HCT116 (cell line): ENCODE data around the gene PIGQ.

ENCODE experiments used
- CTCF ChIP-seq, 3 experiments: fragments of 200-600 bp in 1 of 3; sonication (generic) in 1 of 3; IDR thresholded peaks in 2 of 3; conservative IDR thresholded peaks in 1 of 3; 2 replicates each; pipeline ENCODE4 v1.5.1; 2012 to 2017; ENCODE audit warnings: low read depth in 2 of 3, low read length in 2 of 3, antibody characterized with exemption in 1 of 3, borderline replicate concordance in 1 of 3, control low read depth in 1 of 3, mild to moderate bottlenecking in 1 of 3, mixed read lengths in 1 of 3, mixed run types in 1 of 3, moderate library complexity in 1 of 3; ENCODE audit not compliant: insufficient read depth in 1 of 3
- ELF1 ChIP-seq: IDR thresholded peaks from 2 replicates; pipeline ENCODE4 v1.6.1; 2012; ENCODE audit warnings: low read depth, borderline replicate concordance
- EZH2 ChIP-seq: fragments of 200-600 bp; sonication (generic); IDR thresholded peaks from 2 replicates; pipeline ENCODE4 v1.6.1; 2017; ENCODE audit warnings: antibody characterized with exemption, mixed run types
- EZH2phosphoT487 ChIP-seq: fragments of 200-600 bp; IDR thresholded peaks from 2 replicates; pipeline ENCODE4 v1.6.1; 2018; ENCODE audit warnings: antibody characterized with exemption, borderline replicate concordance
- POLR2A ChIP-seq: IDR thresholded peaks from 2 replicates; pipeline ENCODE4 v1.7.0; 2011; ENCODE audit warnings: borderline replicate concordance; ENCODE audit not compliant: insufficient read depth, insufficient read length; ENCODE audit errors: extremely low read depth
- POLR2AphosphoS5 ChIP-seq: IDR thresholded peaks from 2 replicates; pipeline ENCODE4 v1.6.1; 2011; ENCODE audit warnings: mild to moderate bottlenecking, low read depth, low read length, moderate library complexity
- RAD21 ChIP-seq: IDR thresholded peaks from 2 replicates; pipeline ENCODE4 v1.6.1; 2012; ENCODE audit warnings: low read depth, mild to moderate bottlenecking
- TCF7L2 ChIP-seq: IDR thresholded peaks from 2 replicates; pipeline ENCODE4 v1.7.0; 2011; ENCODE audit warnings: borderline replicate concordance, inconsistent platforms; ENCODE audit not compliant: insufficient read depth, insufficient read length; ENCODE audit errors: extremely low read depth
- YY1 ChIP-seq: IDR thresholded peaks from 2 replicates; pipeline ENCODE4 v1.6.1; 2011; ENCODE audit warnings: low read length, low read depth, moderate library complexity, mild to moderate bottlenecking; ENCODE audit not compliant: insufficient replicate concordance; ENCODE audit errors: extremely low read depth
- ZFX ChIP-seq: fragments of 450-650 bp; IDR thresholded peaks from 2 replicates; pipeline ENCODE4 v1.6.1; 2017
- TF ChIP-seq, protein P1 (sequence below): IDR thresholded peaks from 2 replicates; pipeline ENCODE4 v1.6.1; 2012
- TF ChIP-seq, protein P2 (sequence below): IDR thresholded peaks from 2 replicates; pipeline ENCODE4 v1.6.1; 2012

GRCh38 chr16:567373-568256 lies 2.2 kb upstream of the PIGQ start:
- no peak for TF ChIP-seq CTCF (IDR thresholded peaks at IDR 0.05 in 2 of 3, conservative IDR thresholded peaks at IDR 0.05 in 1 of 3; ENCODE audit: borderline replicate concordance in 1 of 3, insufficient read depth in 1 of 3, low read depth in 2 of 3, low read length in 2 of 3)
- TF ChIP-seq YY1: no peak
- TF ChIP-seq RAD21: no peak
- TF ChIP-seq POLR2AphosphoS5: no peak
- TF ChIP-seq ELF1: no peak
- TF ChIP-seq, protein P1, sequence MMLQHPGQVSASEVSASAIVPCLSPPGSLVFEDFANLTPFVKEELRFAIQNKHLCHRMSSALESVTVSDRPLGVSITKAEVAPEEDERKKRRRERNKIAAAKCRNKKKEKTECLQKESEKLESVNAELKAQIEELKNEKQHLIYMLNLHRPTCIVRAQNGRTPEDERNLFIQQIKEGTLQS: no peak
- TF ChIP-seq EZH2: no peak
- TF ChIP-seq POLR2A: no peak
- no peak for TF ChIP-seq ZFX
- no peak for TF ChIP-seq EZH2phosphoT487
- TF ChIP-seq, protein P2, sequence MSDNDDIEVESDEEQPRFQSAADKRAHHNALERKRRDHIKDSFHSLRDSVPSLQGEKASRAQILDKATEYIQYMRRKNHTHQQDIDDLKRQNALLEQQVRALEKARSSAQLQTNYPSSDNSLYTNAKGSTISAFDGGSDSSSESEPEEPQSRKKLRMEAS: no peak
- TF ChIP-seq TCF7L2: no peak
